Measurements from ENCODE around the gene HIVEP1.

The HIVEP1 gene

DNA sequence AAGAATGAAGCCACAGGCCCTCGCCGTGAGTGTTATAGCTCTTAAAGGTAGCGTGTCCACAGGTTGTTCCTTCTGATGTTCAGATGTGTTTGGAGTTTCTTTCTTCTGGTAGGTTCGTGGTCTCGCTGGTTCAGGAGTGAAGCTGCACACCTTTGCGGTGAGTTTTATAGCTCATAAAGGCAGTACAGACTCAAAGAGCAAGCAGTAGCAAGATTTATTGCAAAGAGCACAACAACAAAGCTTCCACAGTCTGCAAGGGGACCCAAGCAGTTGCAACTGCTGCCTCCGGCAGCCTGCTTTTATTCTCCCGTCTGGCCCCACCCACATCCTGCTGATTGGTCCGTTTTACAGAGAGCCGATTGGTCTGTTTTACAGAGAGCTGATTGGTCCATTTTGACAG is 5.2 kb downstream of the HIVEP1 start:
- TF ChIP-seq, protein P1, sequence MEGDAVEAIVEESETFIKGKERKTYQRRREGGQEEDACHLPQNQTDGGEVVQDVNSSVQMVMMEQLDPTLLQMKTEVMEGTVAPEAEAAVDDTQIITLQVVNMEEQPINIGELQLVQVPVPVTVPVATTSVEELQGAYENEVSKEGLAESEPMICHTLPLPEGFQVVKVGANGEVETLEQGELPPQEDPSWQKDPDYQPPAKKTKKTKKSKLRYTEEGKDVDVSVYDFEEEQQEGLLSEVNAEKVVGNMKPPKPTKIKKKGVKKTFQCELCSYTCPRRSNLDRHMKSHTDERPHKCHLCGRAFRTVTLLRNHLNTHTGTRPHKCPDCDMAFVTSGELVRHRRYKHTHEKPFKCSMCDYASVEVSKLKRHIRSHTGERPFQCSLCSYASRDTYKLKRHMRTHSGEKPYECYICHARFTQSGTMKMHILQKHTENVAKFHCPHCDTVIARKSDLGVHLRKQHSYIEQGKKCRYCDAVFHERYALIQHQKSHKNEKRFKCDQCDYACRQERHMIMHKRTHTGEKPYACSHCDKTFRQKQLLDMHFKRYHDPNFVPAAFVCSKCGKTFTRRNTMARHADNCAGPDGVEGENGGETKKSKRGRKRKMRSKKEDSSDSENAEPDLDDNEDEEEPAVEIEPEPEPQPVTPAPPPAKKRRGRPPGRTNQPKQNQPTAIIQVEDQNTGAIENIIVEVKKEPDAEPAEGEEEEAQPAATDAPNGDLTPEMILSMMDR (IDR thresholded peaks at IDR 0.05; ENCODE audit: low read depth, low read length): no peak
- DNase-seq: peak; percentile 23
- Histone ChIP-seq H3K4me3 (ENCODE audit: low read depth, low read length) (no peak overlapping the region), H3K4me1 (no peaks in the 10 kb centered on the region), H3K27me3 (no peaks in the 10 kb centered on the region), H3K9me3 (no peaks in the 10 kb centered on the region), H3K36me3 (peaks cover 9% of the 10 kb centered on the region)

DNA sequence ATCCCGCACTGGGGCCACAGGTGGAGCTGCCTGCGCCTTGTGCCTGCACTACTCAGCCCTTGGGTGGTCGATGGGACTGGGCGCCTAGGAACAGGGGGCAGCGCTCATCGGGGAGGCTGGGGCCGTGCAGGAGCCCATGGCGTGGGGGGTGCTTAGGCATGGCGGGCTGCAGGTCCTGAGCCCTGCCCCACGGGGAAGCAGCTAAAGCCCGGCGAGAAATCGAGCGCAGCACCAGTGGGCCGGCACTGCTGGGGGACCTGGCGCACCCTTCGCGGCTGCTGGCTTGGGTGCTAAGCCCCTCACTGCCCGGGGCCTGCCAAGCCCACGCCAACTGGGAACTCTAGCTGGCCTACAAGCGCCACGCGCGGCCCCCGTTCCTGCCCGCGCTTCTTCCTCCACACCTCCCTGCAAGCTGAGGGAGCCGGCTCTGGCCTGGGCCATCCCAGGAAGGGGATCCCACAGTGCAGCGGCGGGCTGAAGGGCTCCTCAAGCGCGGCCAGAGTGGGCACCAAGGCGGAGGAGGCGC is 5.8 kb downstream of the HIVEP1 start:
- Histone ChIP-seq H3K27me3 (no peaks in the 10 kb centered on the region), H3K36me3 (peaks cover 9% of the 10 kb centered on the region), H3K4me1 (peaks cover 4% of the 10 kb centered on the region; the same call in 1 of the 2 replicates), H3K4me3 (ENCODE audit: low read depth, low read length) (no peak overlapping the region), H3K9me3 (no peaks in the 10 kb centered on the region)
- TF ChIP-seq, protein P1 (IDR thresholded peaks at IDR 0.05; ENCODE audit: low read depth, low read length): no peak
- DNase-seq: no peak

DNA sequence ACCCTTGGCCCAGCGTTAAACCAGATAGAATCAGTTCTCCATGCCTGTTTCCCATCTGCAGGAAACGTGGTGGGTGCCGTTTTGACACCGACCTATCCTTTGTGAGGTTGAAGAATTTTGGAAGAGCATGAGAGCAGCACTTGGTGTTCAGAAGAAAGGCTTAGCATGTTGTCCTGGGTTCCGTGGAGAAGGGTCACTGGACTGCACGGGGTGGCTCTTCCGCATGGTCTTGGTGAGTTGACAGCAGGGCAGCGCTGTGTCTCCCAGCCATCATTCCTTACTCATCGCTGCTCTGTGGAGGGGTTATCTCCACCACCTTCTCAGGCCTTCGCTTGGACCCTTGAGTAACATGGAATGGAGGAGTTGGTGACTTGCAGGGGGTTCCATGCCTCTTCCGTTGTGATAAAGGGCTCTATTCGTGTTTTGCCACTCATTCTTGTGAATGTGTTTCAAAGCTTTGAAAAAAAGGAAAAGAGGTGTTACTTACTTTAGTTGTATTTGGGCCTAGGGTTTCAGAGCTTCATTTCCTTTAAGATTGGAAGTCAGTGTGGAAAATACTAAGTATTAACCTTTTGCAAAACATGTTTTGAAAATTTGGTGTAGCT is 8.2 kb downstream of the HIVEP1 start:
- Histone ChIP-seq H3K36me3 (peaks cover 9% of the 10 kb centered on the region), H3K9me3 (no peaks in the 10 kb centered on the region), H3K4me3 (ENCODE audit: low read depth, low read length) (no peak overlapping the region), H3K4me1 (peaks cover 7% of the 10 kb centered on the region; the same call in 1 of the 2 replicates), H3K27me3 (no peaks in the 10 kb centered on the region)
- TF ChIP-seq, protein P1 (IDR thresholded peaks at IDR 0.05; ENCODE audit: low read depth, low read length): no peak
- no peak for DNase-seq

DNA sequence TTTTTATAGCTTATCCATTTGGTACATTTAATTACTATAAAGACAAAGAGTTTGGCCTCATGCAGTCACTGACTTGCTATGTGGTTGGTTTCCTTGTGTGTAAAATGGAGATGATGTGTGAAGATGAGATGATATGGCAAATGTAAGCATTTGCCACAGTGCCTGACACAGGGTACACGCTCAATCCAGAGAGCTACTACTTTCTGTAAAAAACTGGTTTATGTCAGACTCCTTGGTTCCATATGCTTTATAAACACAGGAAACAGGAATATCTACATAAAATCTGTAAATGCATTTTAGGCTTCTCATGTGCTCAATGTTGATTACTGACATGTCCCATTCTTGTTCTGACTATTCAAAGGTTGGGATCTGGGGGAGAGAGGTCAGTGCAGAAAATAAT is 10.4 kb downstream of the HIVEP1 start:
- Histone ChIP-seq H3K4me1 (peaks cover 7% of the 10 kb centered on the region; the same call in 1 of the 2 replicates), H3K36me3 (peaks cover 4% of the 10 kb centered on the region; the same call in 1 of the 2 replicates)

DNA sequence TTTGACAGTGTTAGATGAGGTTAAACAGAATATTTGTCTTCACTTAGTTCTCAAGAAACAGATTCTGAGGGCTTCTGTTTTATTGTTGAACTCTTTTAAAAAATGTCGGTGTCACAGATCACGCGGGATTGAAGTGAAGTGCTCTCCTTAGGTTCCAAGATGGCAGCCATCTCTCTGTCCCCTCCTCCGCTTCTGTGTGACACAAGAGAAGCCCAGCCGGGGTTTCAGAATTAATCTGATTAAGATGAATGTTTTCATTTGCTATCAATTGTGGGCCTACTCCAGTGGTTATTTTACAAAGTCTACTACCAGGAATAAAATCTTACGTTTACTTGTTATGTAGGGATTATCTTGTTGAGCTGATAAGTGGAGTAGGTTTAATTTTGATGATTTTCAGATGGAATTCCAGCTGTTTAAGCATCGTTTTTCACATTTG is 10.9 kb downstream of the HIVEP1 start:
- Histone ChIP-seq H3K27me3 (no peaks in the 10 kb centered on the region), H3K4me3 (ENCODE audit: low read depth, low read length) (no peak overlapping the region), H3K9me3 (no peaks in the 10 kb centered on the region), H3K4me1 (peaks cover 7% of the 10 kb centered on the region; the same call in 1 of the 2 replicates), H3K36me3 (no peaks in the 10 kb centered on the region; the same call in 1 of the 2 replicates)
- no peak for DNase-seq
- TF ChIP-seq, protein P1 (IDR thresholded peaks at IDR 0.05; ENCODE audit: low read depth, low read length): no peak

More for the DNA sequence above, 10.4 kb downstream of the HIVEP1 start:
- H3K27me3 ChIP-seq: no peaks in the 10 kb centered on the region
- no peaks in the 10 kb centered on the region for H3K9me3 ChIP-seq
- TF ChIP-seq, protein P1 (IDR thresholded peaks at IDR 0.05; ENCODE audit: low read depth, low read length): no peak
- H3K4me3 ChIP-seq (ENCODE audit: low read depth, low read length): no peak overlapping the region
- DNase-seq: no peak

DNA sequence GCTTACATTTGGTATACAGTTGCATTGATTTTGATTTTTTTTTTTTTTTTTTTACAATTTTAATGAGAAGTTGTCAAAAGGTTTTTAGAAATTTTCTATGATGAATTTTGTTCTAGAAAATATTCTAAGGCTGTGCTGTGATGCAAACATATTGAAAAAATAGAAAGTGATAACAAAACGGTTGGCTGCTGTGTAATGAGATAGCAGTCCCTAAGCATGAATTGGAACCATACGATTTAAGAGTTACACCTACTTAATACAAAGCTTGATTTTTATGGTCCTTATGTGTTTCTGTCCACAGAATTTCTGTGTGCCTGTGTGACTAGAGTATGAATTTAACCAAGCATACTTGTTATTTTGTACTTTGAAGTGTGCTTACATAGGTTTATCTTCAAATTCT is 12.1 kb downstream of the HIVEP1 start:
- DNase-seq: no peak
- H3K27me3 ChIP-seq: no peaks in the 10 kb centered on the region
- TF ChIP-seq, protein P1 (IDR thresholded peaks at IDR 0.05; ENCODE audit: low read depth, low read length): no peak
- H3K4me1 ChIP-seq: peaks cover 7% of the 10 kb centered on the region; the same call in 1 of the 2 replicates
- H3K9me3 ChIP-seq: no peaks in the 10 kb centered on the region
- no peaks in the 10 kb centered on the region; the same call in 1 of the 2 replicates for H3K36me3 ChIP-seq
- no peak overlapping the region for H3K4me3 ChIP-seq (ENCODE audit: low read depth, low read length)

Data from BE2C (cell line).